Fibroblast of mammary gland (primary cell): ENCODE results near the gene SEMA6B.

Experiments used
- DNase-seq: peaks from one replicate; pipeline ENCODE4 v3.0.0-alpha.2; 2010; ENCODE audit warnings: low read depth
- H3K4me3 ChIP-seq: 2 replicates; pipeline ENCODE4 v1.5.1; 2011; ENCODE audit warnings: low read depth, mild to moderate bottlenecking, low read length, moderate library complexity; ENCODE audit not compliant: control insufficient read depth
- TF ChIP-seq, protein P1 (sequence below): conservative IDR thresholded peaks from 2 replicates; pipeline ENCODE4 v1.5.1; 2011; ENCODE audit warnings: low read depth, low read length, inconsistent platforms; ENCODE audit not compliant: control insufficient read depth, insufficient read depth

The SEMA6B gene

GRCh38 chr19:4578552-4579248 is 19.2 kb upstream of the SEMA6B start:
- H3K4me3 ChIP-seq, result no peak overlapping the region
- no peak for DNase-seq
- TF ChIP-seq, protein P1, sequence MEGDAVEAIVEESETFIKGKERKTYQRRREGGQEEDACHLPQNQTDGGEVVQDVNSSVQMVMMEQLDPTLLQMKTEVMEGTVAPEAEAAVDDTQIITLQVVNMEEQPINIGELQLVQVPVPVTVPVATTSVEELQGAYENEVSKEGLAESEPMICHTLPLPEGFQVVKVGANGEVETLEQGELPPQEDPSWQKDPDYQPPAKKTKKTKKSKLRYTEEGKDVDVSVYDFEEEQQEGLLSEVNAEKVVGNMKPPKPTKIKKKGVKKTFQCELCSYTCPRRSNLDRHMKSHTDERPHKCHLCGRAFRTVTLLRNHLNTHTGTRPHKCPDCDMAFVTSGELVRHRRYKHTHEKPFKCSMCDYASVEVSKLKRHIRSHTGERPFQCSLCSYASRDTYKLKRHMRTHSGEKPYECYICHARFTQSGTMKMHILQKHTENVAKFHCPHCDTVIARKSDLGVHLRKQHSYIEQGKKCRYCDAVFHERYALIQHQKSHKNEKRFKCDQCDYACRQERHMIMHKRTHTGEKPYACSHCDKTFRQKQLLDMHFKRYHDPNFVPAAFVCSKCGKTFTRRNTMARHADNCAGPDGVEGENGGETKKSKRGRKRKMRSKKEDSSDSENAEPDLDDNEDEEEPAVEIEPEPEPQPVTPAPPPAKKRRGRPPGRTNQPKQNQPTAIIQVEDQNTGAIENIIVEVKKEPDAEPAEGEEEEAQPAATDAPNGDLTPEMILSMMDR, result no peak

- H3K4me3 ChIP-seq, result no peak overlapping the region
- DNase-seq, result peak; percentile 35
- TF ChIP-seq, protein P1, result no peak
Measured at GRCh38 chr19:4577020-4577782, 17.7 kb upstream of the SEMA6B start.

GRCh38 chr19:4576016-4576933 is 16.8 kb upstream of the SEMA6B start:
- H3K4me3 ChIP-seq, result no peak overlapping the region
- DNase-seq, result peak; percentile 63
- TF ChIP-seq, protein P1, result peak; percentile 69

- no peak overlapping the region for H3K4me3 ChIP-seq
- DNase-seq, result peak; percentile 97
Measured at GRCh38 chr19:4575267-4576015, 16.0 kb upstream of the SEMA6B start.

GRCh38 chr19:4573682-4574081 is 14.2 kb upstream of the SEMA6B start:
- no peak for DNase-seq
- no peak overlapping the region for H3K4me3 ChIP-seq
- TF ChIP-seq, protein P1, result no peak

More at GRCh38 chr19:4575267-4576015, 16.0 kb upstream of the SEMA6B start:
- TF ChIP-seq, protein P1, result no peak
